Activated CD8-positive, alpha-beta T cell treated with anti-CD3 and anti-CD28 coated beads, Interleukin-2, amount 10 ng/mL, durations not matched to agents 7 days and 5 days (primary cell): ENCODE results near the gene TPTE2. TPM values are rescaled to one million over a fixed set of nuclear protein-coding genes. Genes with fewer than 3 reads are reported as not detected.
"Not testable (repeated sequence)": the region's sequence is repeated elsewhere in the genome, so short reads cannot be mapped to it uniquely, and the experiment has no call there.

ENCODE experiments used
- ATAC-seq: fragments of 150-1000 bp; cut with Tn5 transposase; one replicate; pipeline ENCODE4 v1.10.0; 2021; ENCODE audit warnings: moderate library complexity
- CTCF ChIA-PET: fragments of 350-600 bp; sonication (Branson Sonifier 250); formaldehyde crosslinking; loops from one replicate; lab custom pipeline; 2021; ENCODE audit warnings: antibody characterized with exemption; lab: Charles Lee
- POLR2A ChIA-PET: fragments of 350-600 bp; sonication (Branson Sonifier 250); formaldehyde crosslinking; loops from one replicate; lab custom pipeline; 2021; ENCODE audit warnings: antibody characterized with exemption; lab: Charles Lee
- DNase-seq: peaks from one replicate; pipeline ENCODE4 v3.0.0-alpha.2; 2020
- H3K27ac Mint-ChIP-seq: one replicate; pipeline ENCODE4 v1.8.0; 2021; ENCODE audit warnings: mild to moderate bottlenecking, mixed read lengths
- H3K27me3 Mint-ChIP-seq: one replicate; pipeline ENCODE4 v1.8.0; 2021; ENCODE audit warnings: low read depth, mixed read lengths
- H3K36me3 Mint-ChIP-seq: one replicate; pipeline ENCODE4 v1.8.0; 2021; ENCODE audit warnings: low read depth, mixed read lengths
- H3K4me1 Mint-ChIP-seq: one replicate; pipeline ENCODE4 v1.8.0; 2021; ENCODE audit warnings: low read depth, mixed read lengths
- H3K4me3 Mint-ChIP-seq: one replicate; pipeline ENCODE4 v1.8.0; 2021; ENCODE audit warnings: mild to moderate bottlenecking, mixed read lengths
- H3K9me3 Mint-ChIP-seq: one replicate; pipeline ENCODE4 v1.8.0; 2022; ENCODE audit warnings: mixed read lengths; ENCODE audit not compliant: insufficient read depth
- total RNA-seq, 2 experiments: library from RNA; stranded (reverse); gene quantifications; one replicate each; pipeline ENCODE4 v1.2.3, GENCODE V29; 2021

Gene TPTE2
- total RNA-seq, 2 experiments from 2014 or later, result not detected

GRCh38 chr13:19559739-19560138, 1.6 kb downstream of the TPTE2 start:
- CTCF ChIA-PET, DNase-seq, POLR2A ChIA-PET, H3K27ac Mint-ChIP-seq, H3K4me3 Mint-ChIP-seq, ATAC-seq, H3K4me1 Mint-ChIP-seq, H3K9me3 Mint-ChIP-seq, H3K27me3 Mint-ChIP-seq, H3K36me3 Mint-ChIP-seq: not testable (repeated sequence)

- H3K4me3 Mint-ChIP-seq, H3K9me3 Mint-ChIP-seq, POLR2A ChIA-PET, H3K36me3 Mint-ChIP-seq, H3K4me1 Mint-ChIP-seq, H3K27ac Mint-ChIP-seq, H3K27me3 Mint-ChIP-seq, ATAC-seq, CTCF ChIA-PET, DNase-seq: not testable (repeated sequence)
Measured at GRCh38 chr13:19557287-19557686, 4.0 kb downstream of the TPTE2 start.

- POLR2A ChIA-PET, H3K36me3 Mint-ChIP-seq, H3K27ac Mint-ChIP-seq, H3K4me3 Mint-ChIP-seq, H3K9me3 Mint-ChIP-seq, CTCF ChIA-PET, ATAC-seq, H3K4me1 Mint-ChIP-seq, H3K27me3 Mint-ChIP-seq, DNase-seq: not testable (repeated sequence)
Measured at GRCh38 chr13:19549245-19549644, 12.1 kb downstream of the TPTE2 start.

GRCh38 chr13:19525634-19526033, 35.7 kb downstream of the TPTE2 start:
- CTCF ChIA-PET, H3K36me3 Mint-ChIP-seq, H3K9me3 Mint-ChIP-seq, ATAC-seq, H3K27ac Mint-ChIP-seq, POLR2A ChIA-PET, DNase-seq, H3K4me1 Mint-ChIP-seq, H3K27me3 Mint-ChIP-seq, H3K4me3 Mint-ChIP-seq: not testable (repeated sequence)

- ATAC-seq (no peak), DNase-seq (no peak)
- H3K27ac Mint-ChIP-seq, result no peak overlapping the region
- no peaks in the 10 kb centered on the region for H3K27me3 Mint-ChIP-seq
- H3K4me3 Mint-ChIP-seq, result no peak overlapping the region
- CTCF ChIA-PET, result no interaction called here
- no peaks in the 10 kb centered on the region for H3K9me3 Mint-ChIP-seq
- H3K4me1 Mint-ChIP-seq, result peaks cover 7% of the 10 kb centered on the region
- no peaks in the 10 kb centered on the region for H3K36me3 Mint-ChIP-seq
- POLR2A ChIA-PET, result no interaction called here
Measured at GRCh38 chr13:19519049-19519448, 42.3 kb downstream of the TPTE2 start.

GRCh38 chr13:19507623-19508022, 53.7 kb downstream of the TPTE2 start:
- H3K27ac Mint-ChIP-seq, ATAC-seq, POLR2A ChIA-PET, CTCF ChIA-PET, DNase-seq, H3K36me3 Mint-ChIP-seq, H3K27me3 Mint-ChIP-seq, H3K9me3 Mint-ChIP-seq, H3K4me1 Mint-ChIP-seq, H3K4me3 Mint-ChIP-seq: not testable (repeated sequence)

GRCh38 chr13:19460126-19460525, 101.2 kb downstream of the TPTE2 start:
- H3K27me3 Mint-ChIP-seq, H3K27ac Mint-ChIP-seq, CTCF ChIA-PET, ATAC-seq, DNase-seq, H3K4me1 Mint-ChIP-seq, H3K36me3 Mint-ChIP-seq, H3K9me3 Mint-ChIP-seq, POLR2A ChIA-PET, H3K4me3 Mint-ChIP-seq: not testable (repeated sequence)

- H3K4me3 Mint-ChIP-seq, H3K27ac Mint-ChIP-seq, H3K36me3 Mint-ChIP-seq, CTCF ChIA-PET, H3K4me1 Mint-ChIP-seq, H3K27me3 Mint-ChIP-seq, H3K9me3 Mint-ChIP-seq, POLR2A ChIA-PET, ATAC-seq: not testable (repeated sequence)
- peak; percentile 25 for DNase-seq
Measured at GRCh38 chr13:19439056-19439686, 122.2 kb downstream of the TPTE2 start.

GRCh38 chr13:19437780-19438179, 123.6 kb downstream of the TPTE2 start:
- CTCF ChIA-PET, H3K36me3 Mint-ChIP-seq, ATAC-seq, H3K4me3 Mint-ChIP-seq, H3K27me3 Mint-ChIP-seq, H3K9me3 Mint-ChIP-seq, H3K27ac Mint-ChIP-seq, POLR2A ChIA-PET, DNase-seq, H3K4me1 Mint-ChIP-seq: not testable (repeated sequence)

GRCh38 chr13:19422236-19422635, 139.1 kb downstream of the TPTE2 start:
- H3K27me3 Mint-ChIP-seq, H3K4me3 Mint-ChIP-seq, H3K27ac Mint-ChIP-seq, DNase-seq, POLR2A ChIA-PET, H3K36me3 Mint-ChIP-seq, H3K9me3 Mint-ChIP-seq, ATAC-seq, H3K4me1 Mint-ChIP-seq, CTCF ChIA-PET: not testable (repeated sequence)

- DNase-seq, H3K36me3 Mint-ChIP-seq, H3K4me1 Mint-ChIP-seq, CTCF ChIA-PET, H3K27ac Mint-ChIP-seq, POLR2A ChIA-PET, H3K4me3 Mint-ChIP-seq, H3K27me3 Mint-ChIP-seq, ATAC-seq: not testable (repeated sequence)
- H3K9me3 Mint-ChIP-seq, result peaks cover 21% of the 10 kb centered on the region
Measured at GRCh38 chr13:19412494-19412893, 148.8 kb downstream of the TPTE2 start.

- POLR2A ChIA-PET, result not testable (repeated sequence)
Measured at GRCh38 chr13:19382746-19383511, 178.4 kb downstream of the TPTE2 start.

More at GRCh38 chr13:19382746-19383511, 178.4 kb downstream of the TPTE2 start:
- CTCF ChIA-PET, H3K36me3 Mint-ChIP-seq, H3K27me3 Mint-ChIP-seq, H3K27ac Mint-ChIP-seq, DNase-seq, H3K9me3 Mint-ChIP-seq, H3K4me1 Mint-ChIP-seq, ATAC-seq, H3K4me3 Mint-ChIP-seq: not testable (repeated sequence)
